ENCODE data around the gene SLIT3. TPM values are rescaled to one million over a fixed set of nuclear protein-coding genes. Genes with fewer than 3 reads are reported as not detected.

The SLIT3 gene
- total RNA-seq, 1 donor from 2014 or later = 31.8 TPM

DNA sequence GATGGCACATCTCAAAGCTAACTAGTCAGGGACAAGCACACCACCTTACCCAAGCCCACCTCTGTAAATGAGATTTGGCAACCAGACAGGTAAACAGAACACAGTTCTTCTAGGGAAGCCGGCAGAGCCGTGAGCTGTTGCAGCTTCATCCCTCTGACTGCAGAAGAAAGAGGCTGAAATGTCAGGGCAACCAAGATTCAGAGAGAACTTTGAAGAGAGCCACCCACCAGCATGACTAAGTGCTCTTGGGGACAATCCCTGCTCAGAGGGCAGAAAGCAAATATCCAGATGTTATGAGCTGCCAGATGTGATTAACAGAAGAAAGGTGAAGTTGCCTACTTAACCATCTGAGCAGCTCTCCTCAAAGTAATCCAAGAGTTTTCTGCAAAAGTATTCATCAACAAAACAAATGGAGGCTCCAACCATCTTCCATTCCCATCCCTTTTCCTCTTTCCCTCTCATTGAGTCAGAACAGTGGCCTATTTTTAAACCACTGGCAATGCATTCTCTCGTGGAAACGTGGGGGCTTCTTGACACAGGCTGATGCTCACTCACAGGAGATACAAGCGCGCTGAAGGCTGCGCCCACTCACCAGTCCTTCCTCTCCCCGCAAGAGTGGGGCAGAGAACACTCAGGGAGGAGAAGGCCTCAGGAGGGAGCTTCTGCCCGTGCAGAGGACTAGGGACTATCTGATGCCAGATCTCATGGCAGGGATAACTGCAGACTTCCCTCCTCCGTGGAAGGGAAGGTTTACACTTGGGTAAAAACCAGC, 57.1 kb downstream of the SLIT3 start:
- peaks cover 21% of the 10 kb centered on the region for H3K36me3 Mint-ChIP-seq (ENCODE audit: unreplicated experiment)
- no peak overlapping the region for H3K4me3 Mint-ChIP-seq (ENCODE audit: unreplicated experiment)
- peaks cover 18% of the 10 kb centered on the region for H3K9me3 Mint-ChIP-seq (ENCODE audit: unreplicated experiment)
- H3K4me1 Mint-ChIP-seq (ENCODE audit: unreplicated experiment) = peaks cover 6% of the 10 kb centered on the region
- no peak overlapping the region for H3K27ac Mint-ChIP-seq (ENCODE audit: unreplicated experiment)
- no peaks in the 10 kb centered on the region for H3K27me3 Mint-ChIP-seq (ENCODE audit: unreplicated experiment)
- TF ChIP-seq, protein P1, sequence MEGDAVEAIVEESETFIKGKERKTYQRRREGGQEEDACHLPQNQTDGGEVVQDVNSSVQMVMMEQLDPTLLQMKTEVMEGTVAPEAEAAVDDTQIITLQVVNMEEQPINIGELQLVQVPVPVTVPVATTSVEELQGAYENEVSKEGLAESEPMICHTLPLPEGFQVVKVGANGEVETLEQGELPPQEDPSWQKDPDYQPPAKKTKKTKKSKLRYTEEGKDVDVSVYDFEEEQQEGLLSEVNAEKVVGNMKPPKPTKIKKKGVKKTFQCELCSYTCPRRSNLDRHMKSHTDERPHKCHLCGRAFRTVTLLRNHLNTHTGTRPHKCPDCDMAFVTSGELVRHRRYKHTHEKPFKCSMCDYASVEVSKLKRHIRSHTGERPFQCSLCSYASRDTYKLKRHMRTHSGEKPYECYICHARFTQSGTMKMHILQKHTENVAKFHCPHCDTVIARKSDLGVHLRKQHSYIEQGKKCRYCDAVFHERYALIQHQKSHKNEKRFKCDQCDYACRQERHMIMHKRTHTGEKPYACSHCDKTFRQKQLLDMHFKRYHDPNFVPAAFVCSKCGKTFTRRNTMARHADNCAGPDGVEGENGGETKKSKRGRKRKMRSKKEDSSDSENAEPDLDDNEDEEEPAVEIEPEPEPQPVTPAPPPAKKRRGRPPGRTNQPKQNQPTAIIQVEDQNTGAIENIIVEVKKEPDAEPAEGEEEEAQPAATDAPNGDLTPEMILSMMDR (IDR thresholded peaks at IDR 0.05) = no peak
- no peak for DNase-seq (ENCODE audit: extremely low spot score, unreplicated experiment)

DNA sequence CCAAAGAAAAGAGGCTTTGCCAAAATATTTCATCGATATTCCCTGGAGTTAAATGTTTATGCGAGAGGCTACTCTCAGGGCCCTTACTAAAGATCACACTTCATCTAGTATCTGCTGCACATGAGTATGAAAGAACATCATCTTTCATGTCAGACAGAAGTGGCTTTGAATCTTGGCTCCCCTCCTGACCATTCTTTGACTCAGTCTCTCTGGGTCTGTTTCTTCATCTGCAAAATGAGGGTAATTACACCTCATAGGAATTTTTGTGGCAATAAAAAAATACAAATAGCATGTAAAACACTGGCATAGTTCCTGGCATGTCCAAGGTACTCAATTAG, 58.1 kb downstream of the SLIT3 start:
- no peaks in the 10 kb centered on the region for H3K27me3 Mint-ChIP-seq (ENCODE audit: unreplicated experiment)
- no peak overlapping the region for H3K27ac Mint-ChIP-seq (ENCODE audit: unreplicated experiment)
- DNase-seq (ENCODE audit: extremely low spot score, unreplicated experiment) = no peak
- H3K9me3 Mint-ChIP-seq (ENCODE audit: unreplicated experiment) = peaks cover 29% of the 10 kb centered on the region
- H3K36me3 Mint-ChIP-seq (ENCODE audit: unreplicated experiment) = peaks cover 22% of the 10 kb centered on the region
- H3K4me3 Mint-ChIP-seq (ENCODE audit: unreplicated experiment) = no peak overlapping the region
- TF ChIP-seq, protein P1 (IDR thresholded peaks at IDR 0.05) = no peak
- no peaks in the 10 kb centered on the region for H3K4me1 Mint-ChIP-seq (ENCODE audit: unreplicated experiment)

DNA sequence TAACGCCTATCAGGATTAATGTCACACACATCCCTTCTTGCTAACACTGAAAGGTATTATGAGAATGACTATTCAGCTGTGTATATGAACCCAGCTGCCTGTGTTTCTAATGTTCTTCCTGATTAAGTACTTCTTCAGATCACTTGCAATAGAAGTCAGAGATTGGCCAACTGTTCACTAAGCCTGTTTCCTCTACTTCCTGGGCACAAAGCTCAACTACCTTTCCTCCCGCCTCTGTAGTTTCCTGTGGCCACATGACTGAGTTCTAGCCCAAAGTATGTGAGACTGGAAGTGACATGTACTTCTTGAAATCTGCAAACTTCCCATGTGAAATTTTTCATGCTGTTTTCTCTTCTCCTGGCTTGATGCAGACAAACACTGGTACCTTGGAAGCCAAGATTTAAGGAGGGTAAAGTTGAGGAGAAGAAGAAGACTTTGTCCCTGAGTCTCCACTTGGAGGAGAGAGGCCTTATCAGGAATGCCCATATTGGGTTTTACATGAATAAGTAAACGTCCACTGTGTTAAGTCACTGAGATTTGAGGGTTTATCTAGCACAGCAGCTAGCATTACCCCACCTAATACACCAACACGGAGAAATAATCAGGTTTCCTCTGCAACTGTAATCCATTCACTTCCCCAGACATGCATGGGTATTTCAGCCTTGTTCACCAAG, 58.6 kb downstream of the SLIT3 start:
- H3K4me3 Mint-ChIP-seq (ENCODE audit: unreplicated experiment) = no peak overlapping the region
- TF ChIP-seq, protein P1 (IDR thresholded peaks at IDR 0.05) = no peak
- no peak for DNase-seq (ENCODE audit: extremely low spot score, unreplicated experiment)

DNA sequence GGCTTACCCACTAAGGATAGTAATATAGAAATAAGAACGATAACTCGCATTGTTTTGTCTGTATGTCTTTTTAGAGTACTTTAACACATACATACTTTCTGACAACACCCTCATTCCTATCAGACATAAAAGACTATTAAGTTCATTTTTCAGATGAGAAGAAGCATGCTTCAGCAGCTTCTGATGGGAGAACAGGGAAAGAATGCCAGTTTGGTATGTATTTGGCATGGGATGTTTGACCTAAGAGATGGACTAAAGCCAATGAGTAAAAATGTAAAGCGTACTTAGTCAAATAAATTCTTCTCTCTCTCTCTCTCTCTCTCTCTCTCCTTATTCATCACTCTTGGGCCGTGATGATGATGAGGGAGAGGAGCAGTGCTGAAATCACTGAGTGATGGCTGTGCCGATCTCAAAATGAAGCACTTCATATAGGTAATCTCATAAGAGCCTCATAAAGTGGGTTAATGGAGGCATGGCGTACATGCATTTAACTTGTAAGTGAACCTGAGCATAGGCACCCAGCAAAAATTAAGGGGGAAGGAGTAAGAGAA, 71.5 kb downstream of the SLIT3 start:
- Mint-ChIP-seq H3K4me3 (ENCODE audit: unreplicated experiment) (no peak overlapping the region), H3K4me1 (ENCODE audit: unreplicated experiment) (peaks cover 15% of the 10 kb centered on the region), H3K36me3 (ENCODE audit: unreplicated experiment) (peaks cover 4% of the 10 kb centered on the region), H3K27me3 (ENCODE audit: unreplicated experiment) (no peaks in the 10 kb centered on the region), H3K9me3 (ENCODE audit: unreplicated experiment) (no peaks in the 10 kb centered on the region), H3K27ac (ENCODE audit: unreplicated experiment) (peak overlapping the region; percentile 17)
- DNase-seq (ENCODE audit: extremely low spot score, unreplicated experiment) = no peak
- TF ChIP-seq, protein P1 (IDR thresholded peaks at IDR 0.05) = no peak

More for the DNA sequence above, 58.6 kb downstream of the SLIT3 start:
- Mint-ChIP-seq H3K27ac (ENCODE audit: unreplicated experiment) (no peak overlapping the region), H3K4me1 (ENCODE audit: unreplicated experiment) (no peaks in the 10 kb centered on the region), H3K27me3 (ENCODE audit: unreplicated experiment) (no peaks in the 10 kb centered on the region), H3K36me3 (ENCODE audit: unreplicated experiment) (peaks cover 24% of the 10 kb centered on the region), H3K9me3 (ENCODE audit: unreplicated experiment) (peaks cover 31% of the 10 kb centered on the region)

DNA sequence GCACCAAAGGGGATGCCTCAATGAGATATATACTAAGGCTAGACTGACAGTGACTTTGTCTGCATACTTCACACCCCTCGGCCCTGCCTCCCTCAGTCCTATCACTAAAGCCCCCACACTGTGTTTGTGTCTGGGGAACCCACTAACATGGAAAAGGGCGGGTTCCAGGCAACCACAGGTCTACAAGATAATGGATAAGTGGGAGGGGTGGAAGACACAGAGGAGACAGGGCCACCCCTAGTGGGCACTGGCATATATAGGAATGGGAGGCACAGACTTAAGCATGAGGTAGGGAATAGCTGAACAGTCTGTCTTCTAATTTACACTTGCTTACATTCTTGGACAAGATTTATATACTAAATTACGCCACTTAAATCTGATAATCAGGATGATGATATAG, 74.0 kb downstream of the SLIT3 start:
- Mint-ChIP-seq H3K36me3 (ENCODE audit: unreplicated experiment) (no peaks in the 10 kb centered on the region), H3K4me1 (ENCODE audit: unreplicated experiment) (peaks cover 30% of the 10 kb centered on the region), H3K27ac (ENCODE audit: unreplicated experiment) (no peak overlapping the region), H3K27me3 (ENCODE audit: unreplicated experiment) (no peaks in the 10 kb centered on the region), H3K9me3 (ENCODE audit: unreplicated experiment) (no peaks in the 10 kb centered on the region), H3K4me3 (ENCODE audit: unreplicated experiment) (no peak overlapping the region)
- no peak for DNase-seq (ENCODE audit: extremely low spot score, unreplicated experiment)
- TF ChIP-seq, protein P1 (IDR thresholded peaks at IDR 0.05) = no peak
